Stimulated activated naive CD4-positive, alpha-beta T cell treated with Interleukin-2 at 50 U/mL for 16 hours (primary cell): ENCODE measurements around the gene EEFSEC.

Experiments
- DNase-seq: peaks from one replicate; lab custom pipeline; 2025; lab: John Stamatoyannopoulos, UW

Gene EEFSEC

DNA sequence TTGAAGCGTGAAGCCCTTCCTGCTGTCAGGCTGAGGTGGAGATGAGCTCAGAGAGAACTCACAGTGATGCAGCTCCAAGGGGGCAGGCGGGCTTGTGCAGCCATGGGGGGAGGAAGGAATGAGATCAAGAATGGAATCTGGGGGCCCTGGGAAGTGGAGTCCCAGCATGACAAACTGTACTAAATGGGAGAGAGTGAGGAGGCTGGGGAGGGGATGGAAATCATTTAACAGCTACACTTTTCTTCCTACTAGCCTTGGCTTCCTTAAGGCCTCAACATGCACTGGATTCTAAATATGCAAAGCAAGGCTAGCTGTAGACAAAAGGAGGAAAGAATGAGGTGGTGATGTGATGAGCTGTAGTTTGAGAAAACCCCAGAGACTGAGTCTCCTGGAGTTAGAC lies 133.9 kb downstream of the EEFSEC start:
- no peak for DNase-seq

DNA sequence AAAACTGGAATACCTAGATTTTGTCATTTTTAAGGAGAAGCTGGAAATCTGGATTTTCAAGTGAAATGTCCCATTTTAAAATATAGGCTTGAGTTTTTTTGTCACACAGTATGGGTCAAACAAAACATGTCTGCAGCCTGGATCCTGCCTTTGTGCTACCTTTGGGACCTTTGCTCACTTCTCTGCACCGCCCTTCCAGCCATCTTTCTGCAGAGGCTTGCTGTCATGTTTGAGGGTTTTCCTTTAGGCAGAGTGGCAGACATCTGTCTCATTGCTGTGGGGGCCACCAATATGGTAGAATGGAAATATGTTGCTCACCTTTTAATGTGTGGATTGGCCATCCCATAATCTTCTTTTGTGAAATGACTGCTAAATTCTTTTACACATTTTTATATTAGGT lies 136.3 kb downstream of the EEFSEC start:
- DNase-seq = no peak

DNA sequence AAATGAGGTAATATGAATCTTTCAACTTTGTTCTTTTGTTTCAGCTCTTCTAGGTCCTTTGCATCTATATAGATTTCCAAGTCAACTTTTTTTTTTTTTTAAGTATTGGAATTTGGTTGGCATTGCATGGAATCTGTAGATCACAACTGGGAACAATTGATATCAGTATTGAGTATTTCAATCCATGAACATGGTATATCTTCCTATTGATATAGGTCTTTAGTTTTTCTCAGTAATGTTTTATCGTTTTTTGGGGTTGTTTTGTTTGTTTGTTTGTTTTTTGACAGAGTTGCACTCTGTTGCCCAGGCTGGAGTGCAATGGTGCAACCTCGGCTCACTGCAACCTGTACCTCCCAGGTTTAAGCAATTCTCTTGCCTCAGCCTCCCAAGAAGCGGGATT lies 137.2 kb downstream of the EEFSEC start:
- no peak for DNase-seq

GRCh38 chr3:128293930-128294329 lies 140.6 kb downstream of the EEFSEC start:
- no peak for DNase-seq

DNA sequence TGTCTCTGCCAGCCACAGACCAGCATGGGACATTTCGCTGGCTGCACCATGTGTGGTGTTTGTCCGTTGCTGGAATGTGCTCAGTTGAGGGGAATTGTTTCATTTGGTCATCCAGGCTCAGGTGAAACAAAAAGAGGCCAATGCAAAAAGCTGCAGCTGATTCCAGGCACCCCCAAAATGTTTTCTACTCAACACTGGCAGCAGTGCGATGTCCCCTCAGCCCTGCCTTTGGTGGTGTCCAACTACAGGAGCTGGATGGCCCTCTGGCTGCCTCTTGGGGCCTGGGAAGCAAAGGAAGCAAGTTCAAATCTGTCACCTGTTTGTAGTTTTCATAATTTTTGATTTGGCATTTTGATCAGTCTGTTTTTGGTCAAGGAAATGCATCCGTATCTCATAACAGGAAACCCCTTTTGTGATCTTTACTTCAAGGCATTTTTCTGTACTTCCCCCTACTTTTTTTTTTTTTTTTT lies 141.8 kb downstream of the EEFSEC start:
- no peak for DNase-seq

DNA sequence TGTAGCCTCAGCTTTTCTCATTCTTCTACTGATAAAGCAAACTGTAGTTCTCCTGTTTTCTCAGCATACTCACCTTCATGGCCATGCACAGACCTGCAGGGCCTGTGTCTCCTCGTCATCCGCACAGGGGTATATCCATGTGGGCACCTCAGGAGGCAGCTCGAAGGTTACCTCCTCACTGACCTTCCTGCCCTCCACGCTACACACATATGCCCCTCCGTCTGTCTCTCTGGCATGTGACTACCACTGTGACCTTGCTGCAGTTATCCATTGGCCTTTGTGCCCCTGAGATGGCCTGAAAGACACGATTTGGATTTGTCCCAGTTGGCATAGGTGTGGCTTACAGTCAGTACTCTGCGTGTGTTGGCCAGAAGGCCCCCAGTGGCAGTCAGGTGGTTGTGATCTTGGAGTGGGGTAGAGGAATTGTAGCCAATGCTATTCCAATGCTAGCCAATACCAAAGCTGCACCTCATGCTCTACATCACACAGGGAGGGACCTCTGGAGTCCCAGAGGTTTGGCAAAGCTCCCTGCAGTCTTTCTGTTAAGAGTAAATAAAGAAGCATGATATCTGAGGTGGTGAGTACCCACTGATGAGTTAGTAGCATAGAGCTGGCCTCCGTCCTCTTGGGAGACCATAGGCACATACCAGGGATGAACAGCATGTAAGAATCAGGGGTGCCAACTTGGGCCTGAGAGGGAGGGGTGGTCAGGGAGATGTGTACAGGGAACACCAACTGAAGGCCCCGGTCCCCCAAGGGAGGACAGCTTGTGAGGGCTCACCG lies 143.4 kb downstream of the EEFSEC start:
- no peak for DNase-seq

DNA sequence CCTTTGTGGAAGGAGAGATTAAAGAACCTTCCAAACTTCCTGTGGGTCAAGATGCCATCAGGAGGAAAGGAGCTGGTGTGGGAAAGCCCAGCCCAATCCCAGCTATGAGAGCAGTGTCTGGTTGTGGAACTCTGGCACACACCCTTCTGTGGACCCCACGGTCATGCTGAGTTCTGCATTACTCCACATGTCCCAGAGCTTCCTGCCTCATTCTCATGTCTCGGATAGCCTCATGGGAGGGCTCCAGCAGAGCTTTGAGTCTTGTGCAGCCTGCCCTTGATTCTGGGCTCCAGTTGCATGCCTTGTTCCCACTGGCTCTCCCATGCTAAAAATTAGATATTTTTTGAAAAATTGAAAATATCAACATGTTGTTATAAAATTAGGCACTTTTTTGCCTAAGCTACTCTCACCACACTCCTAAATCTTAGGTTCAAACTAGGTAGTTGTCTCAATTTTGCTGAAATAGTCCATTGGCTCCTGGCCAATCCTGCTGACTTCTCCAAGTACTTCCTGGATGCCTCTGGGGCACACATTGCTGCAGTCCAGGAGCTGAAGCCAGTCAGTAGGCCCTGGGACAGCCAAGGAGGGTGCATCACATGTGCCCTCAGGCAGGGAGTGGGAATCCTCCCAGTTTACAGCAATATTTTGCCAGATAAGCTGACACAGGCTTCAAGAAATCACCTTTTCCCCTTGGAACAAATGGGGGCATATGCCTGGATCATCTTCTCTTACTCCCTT lies 144.3 kb downstream of the EEFSEC start:
- no peak for DNase-seq

- no peak for DNase-seq
These were observed 148.1 kb downstream of the EEFSEC start for GRCh38 chr3:128301186-128302023.

GRCh38 chr3:128306481-128306880 lies 153.2 kb downstream of the EEFSEC start:
- DNase-seq = no peak

DNA sequence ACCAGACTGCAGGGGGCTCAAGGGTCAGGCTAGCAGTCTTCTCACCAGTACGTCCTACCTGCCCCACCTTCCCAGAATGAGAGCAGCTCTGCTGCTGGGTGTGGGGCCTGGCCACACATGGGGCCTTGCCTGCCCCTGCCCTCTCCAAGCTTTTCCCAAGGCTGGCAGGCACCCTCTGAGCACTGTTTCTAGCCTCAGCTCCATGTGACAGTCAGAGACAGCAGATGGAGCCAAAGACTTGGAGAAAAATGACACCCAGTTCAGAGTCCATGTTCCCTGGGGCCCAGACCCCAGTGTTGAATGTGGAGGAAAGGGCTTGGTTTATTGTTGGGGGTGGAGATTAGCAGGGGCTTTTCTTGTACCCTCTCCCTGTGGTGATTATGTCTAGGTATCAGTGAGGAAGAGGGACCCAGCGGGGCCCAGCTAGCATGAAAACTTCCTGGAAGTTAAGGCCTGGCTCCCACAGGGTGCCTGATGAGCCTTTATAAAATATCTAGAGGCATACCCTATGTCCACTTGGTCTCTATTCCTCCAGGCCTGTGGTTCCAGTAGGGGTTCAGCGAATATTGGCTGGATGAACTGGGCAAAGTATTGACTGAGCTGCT lies 153.8 kb downstream of the EEFSEC start:
- no peak for DNase-seq

GRCh38 chr3:128307781-128308469 lies 154.6 kb downstream of the EEFSEC start:
- DNase-seq = no peak

- DNase-seq = no peak
These were observed 155.7 kb downstream of the EEFSEC start for GRCh38 chr3:128309026-128309425.

- DNase-seq = no peak
These were observed 157.2 kb downstream of the EEFSEC start for GRCh38 chr3:128310286-128311058.

GRCh38 chr3:128311441-128311844 lies 158.2 kb downstream of the EEFSEC start:
- no peak for DNase-seq

DNA sequence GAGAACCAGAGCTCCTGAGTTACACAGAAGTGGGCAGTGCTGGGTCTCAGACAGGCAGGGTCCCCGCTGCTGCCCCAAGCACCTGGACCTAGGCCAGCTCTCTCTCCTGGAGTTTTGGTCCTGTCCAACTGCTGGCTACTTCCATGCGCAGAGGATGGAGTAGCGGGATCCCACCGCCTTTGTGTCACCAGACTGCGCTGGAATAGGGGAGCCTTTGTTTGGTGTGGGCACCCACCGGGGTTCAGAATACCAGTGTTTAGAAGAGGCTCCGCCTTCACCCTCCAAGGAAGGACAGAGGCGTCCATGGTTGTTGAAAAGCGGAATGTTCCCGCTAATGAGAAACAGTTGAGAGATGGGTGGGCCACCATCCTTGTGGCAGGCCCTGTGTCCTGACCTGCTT lies 159.0 kb downstream of the EEFSEC start:
- no peak for DNase-seq

DNA sequence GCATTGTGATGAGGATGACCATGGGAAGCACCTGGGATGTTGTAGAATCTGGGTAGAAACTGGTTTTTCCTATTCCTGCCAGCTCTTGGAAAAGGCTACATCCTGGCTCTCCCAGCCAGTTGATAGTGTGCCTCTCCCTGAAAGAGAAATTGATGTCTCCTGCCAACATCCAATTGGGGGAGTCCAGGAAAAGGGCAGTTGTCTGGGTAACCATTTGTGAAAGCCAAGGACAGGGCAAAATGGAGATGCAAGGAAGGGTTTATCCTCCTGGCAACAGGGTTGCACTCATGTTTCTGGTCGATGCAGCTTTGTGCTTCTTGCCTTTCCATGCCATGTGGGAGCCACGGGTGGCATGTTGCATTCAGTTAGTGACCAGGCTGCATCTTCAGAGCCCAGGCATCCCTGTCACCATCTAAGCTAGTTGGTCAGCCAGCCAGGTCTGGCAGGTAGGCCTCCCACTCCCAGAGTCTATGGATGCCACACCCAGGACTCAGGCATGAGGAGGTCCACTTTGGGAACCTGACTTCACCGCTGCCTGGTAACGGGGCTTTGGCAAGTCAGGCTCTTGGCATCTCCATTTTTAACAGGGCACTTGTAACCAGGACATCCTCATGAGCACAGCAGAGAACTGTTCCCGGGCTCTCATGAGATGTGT lies 159.9 kb downstream of the EEFSEC start:
- no peak for DNase-seq

DNA sequence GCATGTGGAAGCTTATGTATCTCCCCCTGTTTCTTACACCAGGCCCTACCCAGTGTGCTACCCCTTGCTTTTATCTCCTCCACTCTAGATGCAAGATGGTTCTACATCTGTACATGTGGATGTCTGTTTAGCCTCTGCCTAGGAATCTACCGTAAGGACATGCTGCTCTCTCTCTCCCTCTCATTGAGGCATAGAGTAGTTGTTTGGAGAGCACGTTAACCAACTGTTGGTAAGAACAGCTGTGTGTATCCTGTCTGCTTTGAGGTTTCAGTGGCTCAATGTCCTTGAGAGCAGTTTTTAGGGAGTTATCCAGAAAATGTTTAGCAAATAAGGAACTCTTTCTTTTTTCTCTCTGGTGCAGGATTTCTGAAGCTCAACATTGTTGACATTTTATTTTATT lies 160.7 kb downstream of the EEFSEC start:
- no peak for DNase-seq

DNA sequence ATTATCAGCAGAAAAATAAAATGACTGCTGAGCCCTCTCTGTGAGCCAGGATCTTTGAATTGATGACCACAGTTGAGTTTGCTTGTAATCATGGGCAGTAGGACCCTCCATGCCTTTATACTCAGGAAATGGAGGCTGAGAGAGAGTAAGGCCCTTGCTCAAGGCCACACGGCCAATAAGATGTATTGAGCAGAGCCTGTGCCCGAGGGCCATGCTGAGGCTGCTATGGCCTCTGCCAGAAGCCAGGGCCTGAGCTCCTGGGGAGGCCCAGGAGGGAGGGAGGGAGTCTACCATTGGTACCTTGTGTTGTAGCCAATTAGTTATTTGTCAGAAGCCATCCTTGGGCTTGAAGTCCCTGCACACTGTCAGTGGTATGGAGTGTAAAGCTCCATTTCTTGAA lies 162.0 kb downstream of the EEFSEC start:
- DNase-seq = no peak

GRCh38 chr3:128316481-128316891 lies 163.2 kb downstream of the EEFSEC start:
- peak; percentile 27 for DNase-seq

DNA sequence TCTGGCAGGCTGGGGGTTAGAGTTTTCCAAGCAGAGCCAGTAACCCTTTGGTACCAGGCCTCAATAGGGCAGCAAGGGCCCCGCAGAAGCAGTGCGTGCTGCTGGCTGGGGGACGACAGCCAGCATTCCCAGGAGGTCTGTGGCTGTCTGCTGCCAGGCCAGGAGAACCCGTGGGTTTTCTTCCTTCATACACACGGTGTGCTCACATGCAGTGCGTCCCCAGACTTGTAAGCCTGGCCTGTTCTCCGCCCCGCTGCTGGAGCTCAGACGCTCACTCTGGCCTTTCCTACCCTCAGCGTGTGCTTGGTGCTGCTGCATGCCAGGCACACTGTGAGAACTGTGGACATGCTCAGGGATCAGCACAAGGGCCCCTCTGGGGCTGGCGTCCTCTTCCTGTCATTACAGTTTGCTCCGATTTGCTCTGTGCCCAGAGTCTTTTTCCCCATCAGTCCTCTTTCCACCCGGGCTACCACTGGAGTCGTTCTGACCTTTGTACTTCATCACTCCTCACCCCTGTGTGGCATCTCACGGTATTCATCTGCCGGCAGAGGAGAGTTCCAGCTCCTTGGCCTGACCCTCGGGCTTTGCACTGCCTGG lies 163.9 kb downstream of the EEFSEC start:
- DNase-seq = no peak
